Glomerular endothelial cell (primary cell): ENCODE results near the gene C12orf57. TPM values are rescaled to one million over a fixed set of nuclear protein-coding genes. Genes with fewer than 3 reads are reported as not detected.

Source experiments
- DNase-seq: peaks from one replicate; pipeline ENCODE4 v3.0.0-alpha.2; 2011; ENCODE audit warnings: low read depth, low spot score; ENCODE audit errors: extremely low read depth
- total RNA-seq: library from RNA; depleted of rRNA; stranded (reverse); fragments of >200 nt; gene quantifications from 2 replicates; pipeline ENCODE4 v1.2.3, GENCODE V29; 2015

The C12orf57 gene
- total RNA-seq, 1 donor from 2014 or later = 180 TPM

DNA sequence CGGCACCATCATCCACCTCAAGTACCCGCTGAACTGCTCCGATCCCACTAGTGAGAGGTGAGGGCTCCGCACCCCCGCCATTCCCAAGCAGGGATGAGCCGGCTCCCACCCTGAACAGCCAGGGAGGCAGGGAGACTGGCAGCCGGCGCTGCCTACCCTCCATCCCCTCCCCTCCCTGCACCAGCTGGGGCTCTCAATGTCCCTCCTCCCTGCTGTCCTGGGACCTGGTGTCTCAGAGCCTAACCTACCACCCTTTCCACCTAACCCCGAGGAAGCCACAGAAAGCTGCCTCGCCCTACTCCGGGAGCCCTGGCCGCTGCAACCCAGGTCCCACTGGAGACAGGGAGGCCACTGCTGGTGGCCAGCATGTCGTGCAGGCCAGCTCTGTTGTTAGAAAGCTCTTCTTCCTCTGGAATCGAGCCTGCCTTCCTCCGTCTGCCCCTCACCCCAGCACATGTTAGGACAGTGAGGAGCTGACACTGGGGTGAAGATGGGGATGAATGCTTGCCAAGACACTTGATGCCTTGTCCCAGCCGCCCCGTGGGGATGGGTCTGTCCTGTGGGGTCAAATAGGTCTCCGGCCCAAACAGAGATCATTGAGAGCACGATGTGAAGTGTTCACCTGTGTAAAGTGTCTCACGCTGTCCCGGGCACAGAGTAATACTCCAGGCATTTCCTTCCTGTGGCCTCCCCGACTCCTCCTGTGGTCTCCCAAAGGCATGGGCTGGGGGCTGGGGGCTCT lies 8.5 kb downstream of the C12orf57 start:
- no peak for DNase-seq

DNA sequence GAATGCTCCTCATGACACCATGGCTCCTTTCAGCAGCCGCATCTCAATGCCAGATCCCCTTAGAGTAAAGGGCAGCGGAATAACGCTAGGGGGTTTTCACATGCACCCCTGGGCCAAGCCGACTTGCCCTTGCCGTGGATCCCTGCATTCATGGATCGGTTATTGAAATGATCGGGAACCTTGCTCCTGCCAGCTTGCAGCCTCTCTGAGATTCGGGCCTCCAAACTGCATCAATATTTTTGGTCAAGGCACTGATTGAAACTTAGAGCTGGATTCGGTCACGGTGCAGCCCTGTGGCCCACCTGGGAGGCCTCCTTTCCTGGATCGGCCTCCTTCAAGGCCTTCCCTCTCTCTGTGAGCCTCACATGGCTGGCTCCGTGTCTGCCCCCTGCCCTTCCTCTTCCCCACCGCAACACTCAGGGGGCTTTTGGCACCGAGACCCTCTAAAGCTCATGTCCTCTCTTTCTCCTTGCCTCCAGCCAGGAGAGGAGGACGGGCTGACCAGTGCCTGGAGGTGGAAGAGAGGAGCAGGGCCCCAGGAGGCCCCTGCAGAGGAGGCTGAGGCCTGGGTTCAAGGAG lies 9.1 kb downstream of the C12orf57 start:
- no peak for DNase-seq

DNA sequence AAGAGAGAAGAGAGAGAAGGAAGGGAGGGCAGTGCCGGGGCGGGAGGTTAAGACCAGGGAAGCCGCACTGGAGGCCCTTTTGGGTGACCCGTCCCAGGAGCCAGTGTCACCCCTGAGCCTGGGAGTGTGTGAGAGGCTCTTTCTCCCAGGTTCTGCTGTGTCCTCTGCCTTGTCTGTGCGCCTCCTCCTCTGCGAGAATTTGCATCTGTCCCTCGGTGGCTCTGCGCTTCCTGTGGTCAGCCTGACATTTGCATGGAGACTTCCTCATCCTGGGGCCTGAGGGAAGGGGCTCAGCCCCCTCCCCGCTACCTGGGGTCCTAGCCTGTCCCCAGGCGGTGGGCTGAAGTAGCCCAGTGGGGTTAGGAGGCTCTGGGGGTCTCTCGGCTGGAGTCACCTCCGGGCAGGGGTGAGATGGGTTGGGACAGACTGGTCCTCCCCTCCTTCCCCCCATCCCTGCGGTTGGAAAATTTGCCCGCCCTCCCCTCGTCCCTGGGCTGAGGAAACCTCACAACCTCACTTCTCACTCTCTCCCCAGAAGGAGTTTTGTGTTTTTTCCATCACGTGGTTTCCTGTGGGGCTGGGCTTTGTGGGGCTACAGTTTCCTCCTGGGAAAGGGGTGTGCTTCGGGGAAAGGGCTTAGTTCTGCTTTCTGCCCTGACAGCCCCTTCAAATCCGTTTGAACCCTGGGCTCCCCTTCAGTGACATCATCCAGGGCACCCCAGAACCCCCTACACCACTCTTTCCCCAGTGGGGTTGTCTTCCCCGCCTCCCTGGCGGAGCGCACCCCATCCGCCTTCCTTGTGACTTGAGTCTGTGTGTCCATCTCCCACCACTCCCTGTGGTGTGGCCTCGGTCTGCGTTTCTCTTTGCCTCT lies 9.9 kb downstream of the C12orf57 start:
- DNase-seq = no peak

DNA sequence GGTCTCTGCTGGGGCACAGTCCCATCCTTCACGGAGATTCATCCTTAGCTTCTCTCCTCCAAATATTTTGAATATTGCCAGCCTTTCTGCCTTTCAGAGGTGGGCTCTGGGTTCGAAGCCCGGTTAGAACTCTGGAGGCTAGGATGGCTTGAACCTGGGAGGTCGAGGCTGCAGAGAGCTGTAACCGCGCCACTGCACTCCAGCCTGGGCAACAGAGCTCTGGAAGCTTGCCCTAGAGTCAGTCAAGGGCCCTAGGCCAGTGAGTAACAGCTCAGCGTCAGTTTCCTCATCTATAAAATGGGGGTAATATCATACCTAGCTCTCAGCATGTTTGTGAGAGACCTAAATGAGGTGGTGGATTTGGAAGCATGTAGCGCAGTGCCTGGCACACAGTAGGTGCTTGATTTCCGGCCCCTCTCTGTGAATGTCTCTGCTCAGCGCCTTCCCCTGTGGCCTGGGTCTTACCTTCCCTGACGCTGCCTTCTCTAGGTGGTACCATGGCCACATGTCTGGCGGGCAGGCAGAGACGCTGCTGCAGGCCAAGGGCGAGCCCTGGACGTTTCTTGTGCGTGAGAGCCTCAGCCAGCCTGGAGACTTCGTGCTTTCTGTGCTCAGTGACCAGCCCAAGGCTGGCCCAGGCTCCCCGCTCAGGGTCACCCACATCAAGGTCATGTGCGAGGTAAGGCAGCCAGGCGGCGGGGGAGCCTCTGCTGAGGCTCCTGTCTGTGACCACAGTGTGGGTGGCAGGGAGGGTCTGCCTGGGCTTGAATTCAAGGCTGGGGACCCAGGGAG lies 10.7 kb downstream of the C12orf57 start:
- DNase-seq = no peak

DNA sequence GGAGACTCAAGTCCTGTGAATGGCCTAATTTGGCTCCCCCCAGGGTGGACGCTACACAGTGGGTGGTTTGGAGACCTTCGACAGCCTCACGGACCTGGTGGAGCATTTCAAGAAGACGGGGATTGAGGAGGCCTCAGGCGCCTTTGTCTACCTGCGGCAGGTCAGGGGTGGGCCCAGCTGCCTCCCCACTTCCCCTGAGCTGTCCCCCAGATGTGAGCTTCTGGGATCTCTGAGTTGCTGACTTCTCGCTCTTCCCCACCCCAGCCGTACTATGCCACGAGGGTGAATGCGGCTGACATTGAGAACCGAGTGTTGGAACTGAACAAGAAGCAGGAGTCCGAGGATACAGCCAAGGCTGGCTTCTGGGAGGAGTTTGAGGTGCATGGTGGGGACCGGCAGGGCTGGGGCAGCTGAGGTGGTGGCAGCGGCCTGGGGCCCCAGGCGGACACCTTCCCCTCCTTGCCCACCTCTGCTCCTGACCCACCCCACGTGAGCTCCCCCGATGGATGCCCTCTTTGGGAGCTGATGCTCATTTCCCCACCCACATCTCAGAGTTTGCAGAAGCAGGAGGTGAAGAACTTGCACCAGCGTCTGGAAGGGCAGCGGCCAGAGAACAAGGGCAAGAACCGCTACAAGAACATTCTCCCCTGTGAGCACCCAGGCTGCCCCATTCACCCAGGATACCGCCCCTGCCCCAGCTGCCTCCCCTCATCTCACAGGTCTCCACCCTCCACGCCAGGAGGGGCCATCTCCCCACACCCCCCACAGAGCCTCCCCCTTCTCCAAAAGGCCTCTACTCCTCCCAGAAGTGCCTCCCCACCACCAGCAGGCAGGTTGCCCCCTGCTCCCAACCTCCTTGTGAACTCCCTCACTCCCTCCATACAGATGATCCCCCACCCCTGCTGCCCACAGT lies 11.5 kb downstream of the C12orf57 start:
- DNase-seq = no peak

DNA sequence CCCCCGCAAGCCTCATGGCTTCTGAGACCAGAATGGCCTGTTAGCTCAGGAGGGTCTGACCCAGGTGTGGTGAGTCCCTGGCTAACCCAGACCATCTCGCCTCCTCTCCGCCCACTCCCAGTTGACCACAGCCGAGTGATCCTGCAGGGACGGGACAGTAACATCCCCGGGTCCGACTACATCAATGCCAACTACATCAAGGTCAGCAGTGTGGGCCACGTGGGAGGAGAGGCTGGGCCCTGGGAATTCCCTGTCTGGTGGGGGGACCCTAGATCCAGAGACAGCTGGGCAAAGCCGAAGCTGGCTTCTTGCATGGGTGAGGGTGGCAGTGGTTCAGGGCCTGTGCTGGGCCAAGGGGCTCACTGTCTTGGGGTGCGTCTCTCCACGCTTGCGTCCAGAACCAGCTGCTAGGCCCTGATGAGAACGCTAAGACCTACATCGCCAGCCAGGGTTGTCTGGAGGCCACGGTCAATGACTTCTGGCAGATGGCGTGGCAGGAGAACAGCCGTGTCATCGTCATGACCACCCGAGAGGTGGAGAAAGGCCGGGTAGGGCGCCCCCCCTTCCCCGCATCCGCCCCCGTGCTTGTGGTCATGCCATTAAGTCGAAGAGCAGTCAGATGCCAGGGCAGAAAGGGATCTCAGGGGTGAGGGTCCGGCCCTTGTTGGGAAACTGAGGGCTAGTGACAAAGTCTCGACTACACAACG lies 12.4 kb downstream of the C12orf57 start:
- DNase-seq = no peak

DNA sequence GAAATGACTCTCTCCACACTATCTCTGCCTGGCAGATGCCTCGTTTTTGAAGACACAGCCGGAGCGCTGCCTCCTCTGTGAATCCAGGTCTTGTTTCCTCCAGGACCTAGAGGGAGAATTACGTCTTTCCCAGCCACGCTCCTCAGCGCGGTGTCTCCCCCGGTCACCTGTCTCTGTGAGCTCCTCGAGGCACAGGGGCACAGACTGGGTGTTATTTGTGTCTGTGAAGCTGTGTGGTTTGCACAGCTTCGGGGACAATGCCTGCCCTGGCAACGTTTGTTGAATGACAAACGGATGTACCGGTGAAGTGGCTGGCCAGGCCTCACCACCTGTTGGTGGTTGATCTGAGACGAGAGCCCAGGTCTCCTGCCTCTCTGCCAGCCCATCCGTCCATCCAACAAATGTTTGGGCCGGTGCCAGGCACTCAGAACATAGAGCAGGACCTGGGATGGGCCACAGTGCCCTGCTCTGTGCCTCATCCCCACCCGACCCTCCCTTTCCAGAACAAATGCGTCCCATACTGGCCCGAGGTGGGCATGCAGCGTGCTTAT lies 13.4 kb downstream of the C12orf57 start:
- no peak for DNase-seq

DNA sequence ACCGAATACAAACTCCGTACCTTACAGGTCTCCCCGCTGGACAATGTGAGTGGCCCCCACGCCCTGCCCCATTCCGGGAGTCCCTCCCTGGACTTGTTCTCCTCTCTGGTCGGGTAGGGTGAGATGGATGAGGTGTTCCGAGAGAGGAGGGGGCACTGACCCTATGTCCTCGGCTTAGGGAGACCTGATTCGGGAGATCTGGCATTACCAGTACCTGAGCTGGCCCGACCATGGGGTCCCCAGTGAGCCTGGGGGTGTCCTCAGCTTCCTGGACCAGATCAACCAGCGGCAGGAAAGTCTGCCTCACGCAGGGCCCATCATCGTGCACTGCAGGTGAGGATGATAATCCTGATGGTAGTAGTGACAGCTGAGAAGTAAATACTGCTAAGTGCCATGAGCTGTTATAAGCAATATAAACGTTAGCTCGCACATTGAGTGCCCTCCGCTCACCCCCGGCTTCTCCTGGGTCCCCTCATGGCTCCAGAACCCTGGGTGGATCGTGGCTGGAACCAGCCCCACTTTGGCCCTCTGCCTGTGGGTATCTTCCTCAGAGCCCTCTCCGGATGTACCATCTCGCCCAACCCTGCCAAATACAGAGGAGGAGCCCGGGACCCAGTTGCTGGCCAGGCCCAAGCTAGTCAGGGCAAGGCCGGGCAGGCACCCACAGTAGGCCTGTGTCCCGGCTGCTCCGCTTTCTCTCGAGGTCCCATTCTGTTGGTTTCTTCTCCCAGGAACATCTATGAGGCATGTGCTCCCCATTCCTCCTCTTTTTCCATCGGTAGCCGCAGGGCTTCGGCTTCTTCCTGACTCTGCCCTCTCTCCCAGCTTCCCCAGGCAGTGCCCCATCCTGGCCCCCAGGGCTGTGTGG lies 14.2 kb downstream of the C12orf57 start:
- no peak for DNase-seq

DNA sequence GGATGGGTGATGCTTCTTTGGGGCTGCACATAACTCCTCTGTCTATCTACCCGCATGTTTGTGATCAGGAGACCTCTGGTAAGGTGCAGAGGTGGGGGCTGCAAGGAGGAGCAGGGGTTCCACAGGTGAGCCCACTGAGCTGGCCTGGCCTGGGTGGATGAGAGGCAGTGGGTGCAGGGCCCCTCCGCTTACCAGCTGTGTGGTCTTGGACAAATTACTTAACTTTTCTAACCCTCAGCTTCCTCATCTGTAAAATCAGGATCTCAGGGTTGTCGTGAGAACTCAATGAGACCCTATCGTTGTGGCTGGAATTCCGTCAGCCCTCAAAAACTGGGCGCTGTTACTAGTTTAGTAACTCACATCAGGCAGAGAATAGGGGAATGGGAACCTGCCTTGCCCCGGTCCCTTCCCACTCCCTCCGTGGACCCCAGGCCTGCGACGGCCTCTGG lies 14.8 kb downstream of the C12orf57 start:
- no peak for DNase-seq

DNA sequence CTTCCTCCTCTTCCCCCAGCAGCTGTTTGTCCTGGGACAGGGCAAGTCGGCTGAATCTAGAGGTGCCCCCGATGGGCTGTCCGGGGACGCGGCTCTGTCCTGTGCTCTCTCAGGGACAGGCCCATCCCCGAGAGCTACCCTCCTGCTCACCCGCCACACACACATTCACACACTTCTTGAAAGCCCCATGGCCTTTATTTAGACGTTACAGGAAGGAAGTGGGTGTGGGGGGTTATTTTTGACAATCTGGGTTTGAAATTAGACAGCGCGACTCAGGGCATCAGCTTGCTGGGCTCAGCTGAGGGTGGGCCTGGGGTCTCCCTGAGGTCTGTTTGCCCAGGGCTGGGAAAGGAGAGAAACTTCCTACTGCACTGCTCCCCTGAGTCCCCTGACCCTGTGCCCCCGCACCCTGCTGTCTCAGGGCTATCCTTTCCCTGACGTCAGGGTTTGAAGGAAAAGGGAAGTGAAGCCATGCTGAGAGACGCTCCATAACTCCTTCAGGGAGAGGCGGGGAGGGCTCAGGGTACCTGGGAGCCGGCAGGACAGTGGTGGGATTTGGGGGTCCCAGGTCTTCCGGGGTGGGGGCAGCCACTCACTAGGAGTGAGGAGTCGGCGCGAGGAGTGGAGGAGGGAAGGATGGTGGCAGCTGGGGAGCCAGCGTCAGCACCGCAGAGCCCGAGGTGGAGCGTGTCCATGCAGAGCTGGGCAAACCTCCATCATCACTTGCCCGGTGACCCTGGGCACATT lies 15.4 kb downstream of the C12orf57 start:
- no peak for DNase-seq

DNA sequence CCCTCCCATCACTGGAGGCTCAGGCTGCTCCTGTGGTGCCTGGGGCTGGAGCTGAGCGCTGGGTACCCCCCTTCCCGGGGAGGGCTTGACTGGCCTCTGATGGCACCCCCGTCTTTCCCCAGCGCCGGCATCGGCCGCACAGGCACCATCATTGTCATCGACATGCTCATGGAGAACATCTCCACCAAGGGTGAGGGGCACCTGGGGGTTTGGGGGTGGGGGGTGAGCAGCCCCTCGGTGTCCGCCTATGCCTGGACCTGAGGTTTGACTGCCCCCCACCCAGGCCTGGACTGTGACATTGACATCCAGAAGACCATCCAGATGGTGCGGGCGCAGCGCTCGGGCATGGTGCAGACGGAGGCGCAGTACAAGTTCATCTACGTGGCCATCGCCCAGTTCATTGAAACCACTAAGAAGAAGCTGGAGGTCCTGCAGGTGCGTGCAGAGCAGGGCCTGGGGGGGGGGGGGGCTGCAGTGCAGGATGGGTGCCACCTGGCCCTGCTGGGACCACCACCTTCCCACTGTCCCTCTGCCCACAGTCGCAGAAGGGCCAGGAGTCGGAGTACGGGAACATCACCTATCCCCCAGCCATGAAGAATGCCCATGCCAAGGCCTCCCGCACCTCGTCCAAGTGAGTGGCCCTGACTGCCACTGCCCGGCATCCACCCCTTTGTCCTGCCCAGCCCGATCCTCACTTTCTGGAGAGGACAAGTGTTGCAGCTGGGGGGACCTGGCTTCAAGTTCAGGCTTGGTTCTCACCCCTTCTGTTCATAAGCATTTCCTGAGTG lies 16.2 kb downstream of the C12orf57 start:
- no peak for DNase-seq

DNA sequence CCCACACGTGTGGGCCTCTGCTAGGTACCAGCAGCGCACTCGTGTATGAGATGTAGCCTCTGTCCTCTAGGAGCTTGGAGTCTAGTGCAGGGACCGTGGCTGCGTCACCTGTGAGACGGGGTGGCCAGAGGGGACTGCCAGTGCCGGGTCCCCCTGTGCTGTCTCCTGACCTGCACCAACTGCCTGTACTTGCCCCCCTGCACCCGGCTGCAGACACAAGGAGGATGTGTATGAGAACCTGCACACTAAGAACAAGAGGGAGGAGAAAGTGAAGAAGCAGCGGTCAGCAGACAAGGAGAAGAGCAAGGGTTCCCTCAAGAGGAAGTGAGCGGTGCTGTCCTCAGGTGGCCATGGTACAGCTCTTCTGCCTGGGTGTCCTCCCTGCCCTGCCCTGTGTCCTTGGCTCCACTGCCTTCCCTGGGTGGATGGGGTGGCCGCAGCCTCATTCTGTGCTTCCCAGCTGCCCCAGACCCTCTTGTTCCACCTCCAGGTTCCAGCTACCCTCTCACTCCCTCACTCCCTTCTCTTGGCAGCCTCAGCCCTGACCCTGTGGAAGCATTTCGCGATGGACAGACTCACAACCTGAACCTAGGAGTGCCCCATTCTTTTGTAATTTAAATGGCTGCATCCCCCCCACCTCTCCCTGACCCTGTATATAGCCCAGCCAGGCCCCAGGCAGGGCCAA lies 16.9 kb downstream of the C12orf57 start:
- no peak for DNase-seq

DNA sequence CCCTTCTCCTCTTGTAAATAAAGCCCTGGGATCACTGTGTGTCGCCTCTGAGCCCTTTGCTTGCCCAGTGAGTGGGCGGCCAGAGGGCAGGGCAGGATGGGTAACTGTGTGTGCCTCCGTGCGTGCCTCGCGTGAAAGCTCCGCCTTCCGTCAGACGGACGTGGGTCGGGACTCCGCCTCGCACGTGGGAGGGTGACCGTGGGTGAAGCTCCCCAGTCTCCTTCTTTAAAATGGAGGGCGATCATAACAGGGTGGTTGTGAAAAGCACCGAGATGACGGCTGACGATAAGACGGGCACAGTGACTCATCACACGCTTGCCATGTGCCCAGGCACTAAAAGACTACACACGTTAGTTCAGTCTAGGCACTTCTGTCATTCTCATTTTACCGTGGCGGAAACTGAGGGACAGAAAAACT lies 17.5 kb downstream of the C12orf57 start:
- DNase-seq = no peak

DNA sequence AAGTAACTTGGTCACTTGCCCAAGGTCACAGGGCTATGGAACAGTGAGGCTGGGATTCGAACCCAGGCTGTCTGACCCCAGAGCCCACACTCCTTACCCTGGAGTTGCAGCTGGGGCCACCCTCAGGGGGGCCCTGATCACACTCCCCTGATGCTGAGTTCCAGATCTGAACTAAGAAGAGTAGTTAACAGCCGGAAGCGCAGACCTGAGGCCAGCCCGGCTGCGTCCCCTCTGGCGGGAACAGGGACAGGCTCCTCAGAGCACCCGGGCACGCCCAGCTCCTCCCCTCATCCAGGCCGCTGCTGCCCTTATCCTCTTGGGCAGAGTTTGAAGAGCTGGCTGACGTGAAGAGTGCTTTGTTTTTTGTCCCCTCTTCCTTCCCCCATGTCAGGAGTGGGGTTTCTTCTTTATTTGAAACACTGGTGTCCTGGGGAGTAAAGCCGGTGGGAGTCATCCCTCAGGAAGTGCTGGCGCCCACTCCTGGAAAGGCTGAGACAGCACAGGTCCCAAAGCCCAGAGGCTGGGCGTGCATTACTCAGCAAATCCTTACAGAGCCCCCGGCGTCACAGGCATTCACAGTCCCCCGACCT lies 18.0 kb downstream of the C12orf57 start:
- no peak for DNase-seq

DNA sequence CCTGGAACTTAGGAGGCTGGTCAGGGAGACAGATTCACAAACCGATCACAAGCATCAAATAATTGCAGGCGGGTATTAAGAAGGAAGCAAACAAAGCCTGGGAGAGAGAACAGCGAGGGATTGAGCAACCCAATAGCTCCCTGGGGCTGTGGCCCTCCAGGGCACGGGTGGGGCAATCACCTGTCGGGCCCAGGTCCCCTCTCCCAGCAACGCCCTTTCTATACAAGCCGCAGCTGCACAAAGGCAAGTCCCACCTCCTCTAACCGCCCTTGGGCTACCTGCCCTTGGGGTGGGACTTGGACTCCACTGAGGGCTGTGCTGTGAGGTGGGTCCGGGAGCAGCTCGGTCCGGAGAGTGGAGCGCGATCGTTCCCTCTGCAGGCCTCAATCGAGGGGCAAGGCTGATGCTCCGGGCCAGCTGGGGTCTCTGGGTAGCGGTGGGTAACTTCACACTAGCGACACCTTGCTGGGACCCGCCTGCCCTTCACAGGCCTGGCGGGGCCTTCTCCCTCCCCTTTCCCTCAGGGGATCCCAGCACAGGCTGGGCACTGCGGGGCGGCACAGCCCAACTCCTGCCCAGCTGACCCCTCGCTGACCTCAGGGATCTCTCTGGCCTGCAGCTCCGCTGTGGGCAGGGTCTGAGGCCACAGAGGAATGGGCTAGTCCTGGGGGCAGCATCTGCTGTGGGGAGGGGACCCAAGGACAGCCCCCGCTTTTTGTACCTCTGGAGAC lies 18.6 kb downstream of the C12orf57 start:
- no peak for DNase-seq
